ENCODE measurements around the gene RFLNA.

- TF ChIP-seq CTCF (IDR thresholded peaks at IDR 0.05) (no peak), POLR2A (IDR thresholded peaks at IDR 0.05; ENCODE audit: low read depth) (no peak)
Measured at GRCh38 chr12:124340080-124340900, 45.4 kb downstream of the RFLNA start.

Measured in esophagus muscularis mucosa (tissue), 3 donors.